ENCODE results near the gene ZDBF2.
"Not testable (repeated sequence)": the region's sequence is repeated elsewhere in the genome, so short reads cannot be mapped to it uniquely, and the experiment has no call there.

Gene ZDBF2

GRCh38 chr2:206260188-206261012, 14.1 kb upstream of the ZDBF2 start:
- DNase-seq = no peak

DNA sequence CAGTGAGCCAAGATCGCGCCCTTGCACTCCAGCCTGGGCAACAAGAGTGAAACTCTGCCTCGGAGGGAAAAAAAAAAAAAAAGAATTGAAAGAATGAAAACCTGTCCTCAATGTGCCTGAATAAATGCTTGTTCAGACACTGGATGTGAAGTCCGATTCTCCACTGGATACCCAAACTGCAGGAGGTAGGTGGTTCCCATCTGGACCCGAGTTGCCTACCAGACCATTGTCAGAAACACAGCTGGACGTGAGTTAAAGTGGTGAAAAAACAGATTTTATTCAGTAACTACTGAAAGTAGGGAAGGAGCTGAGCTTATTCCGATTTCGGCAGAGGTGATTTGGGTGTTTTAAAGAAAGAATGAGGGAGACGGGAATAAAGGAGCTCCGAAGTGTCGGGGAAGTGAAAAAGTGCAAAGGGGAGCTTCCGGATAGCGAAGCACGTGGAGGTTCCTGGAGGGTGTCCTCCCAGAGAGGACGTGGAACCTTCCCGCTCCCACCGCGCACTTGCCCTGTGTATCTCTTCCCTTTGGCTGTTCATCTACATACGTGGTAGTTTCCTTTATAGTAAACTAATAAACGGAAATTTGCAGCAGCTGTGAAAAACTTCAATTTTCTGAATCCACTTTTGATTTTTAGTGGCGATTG, 10.4 kb upstream of the ZDBF2 start:
- no peak for DNase-seq

GRCh38 chr2:206266130-206267125, 8.0 kb upstream of the ZDBF2 start:
- no peak for DNase-seq

GRCh38 chr2:206267567-206267966, 6.9 kb upstream of the ZDBF2 start:
- DNase-seq = no peak

DNA sequence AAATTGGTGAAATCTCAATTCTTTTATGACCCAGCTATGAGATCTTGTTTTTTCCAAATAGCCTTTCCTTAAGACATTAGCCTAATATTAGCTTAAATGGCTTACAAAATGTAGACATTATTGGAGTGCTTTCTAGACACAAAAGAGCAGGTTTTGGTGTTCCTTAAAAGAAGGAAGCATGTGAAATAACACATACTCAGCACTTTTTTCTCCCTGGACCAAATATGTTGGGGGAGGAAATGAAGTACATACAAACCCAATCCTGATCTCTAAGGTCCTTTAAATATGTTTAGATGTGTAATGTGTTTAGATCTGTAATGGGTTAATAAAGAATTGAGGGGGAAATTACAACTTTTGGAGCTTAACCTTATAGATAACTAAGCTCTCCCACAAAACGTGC, 3.4 kb upstream of the ZDBF2 start:
- DNase-seq = no peak

- no peak for DNase-seq
Measured at GRCh38 chr2:206273905-206274304, 558 bp upstream of the ZDBF2 start.

DNA sequence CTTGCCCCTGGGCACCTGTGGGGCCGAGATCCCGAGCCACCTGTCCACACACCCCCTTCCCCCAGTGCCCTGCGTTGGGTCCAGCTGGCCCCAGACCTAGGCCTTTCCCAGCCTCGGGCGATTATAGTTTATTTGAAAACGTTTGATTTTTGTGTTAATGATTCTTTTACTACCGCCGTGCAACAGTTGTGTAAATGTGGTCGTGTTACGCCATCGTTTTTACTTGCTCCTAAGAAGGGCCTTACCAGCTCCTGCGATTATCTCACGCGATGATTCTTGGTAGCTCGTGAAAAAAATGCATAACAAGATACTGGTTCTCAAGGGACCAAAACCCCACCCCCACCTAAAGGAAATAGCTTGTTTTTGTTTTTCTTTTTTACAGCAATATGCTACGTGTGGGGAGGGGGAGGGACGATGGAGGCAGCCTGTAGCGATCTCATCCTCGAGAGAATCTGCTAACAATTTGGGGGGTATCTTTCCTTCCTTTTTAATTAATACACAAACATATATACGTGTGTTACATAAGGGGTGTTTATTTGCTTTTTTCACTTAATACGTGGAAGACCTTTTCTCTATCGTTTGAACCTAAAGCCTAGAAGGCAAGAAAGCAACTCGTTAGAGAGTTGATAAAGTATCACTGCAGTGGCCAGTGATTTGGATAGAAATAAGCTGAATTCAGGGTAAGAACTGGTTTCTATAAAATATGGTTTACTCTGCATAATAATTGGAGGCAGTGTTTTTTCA, 1.0 kb downstream of the ZDBF2 start:
- DNase-seq = no peak

- DNase-seq = no peak
Measured at GRCh38 chr2:206276169-206276942, 1.9 kb downstream of the ZDBF2 start.

DNA sequence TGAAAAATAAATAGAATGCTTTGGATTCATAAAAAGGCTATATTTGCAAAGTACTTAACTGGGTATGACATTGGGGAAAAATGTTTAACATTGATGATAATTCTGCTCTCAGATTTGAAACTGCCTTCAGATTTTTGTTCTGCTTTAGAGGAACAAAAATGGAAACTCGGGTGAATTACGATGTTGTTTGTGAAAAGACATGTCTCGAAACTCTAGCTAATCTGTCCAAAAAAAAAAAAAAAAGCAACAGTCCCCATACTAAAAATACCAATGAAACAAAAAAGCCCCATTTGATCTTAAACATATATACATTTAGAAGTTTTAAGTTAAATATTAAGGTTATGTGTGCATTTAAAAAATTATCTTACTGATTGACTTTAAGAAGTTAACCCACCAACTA, 3.0 kb downstream of the ZDBF2 start:
- no peak for DNase-seq

DNA sequence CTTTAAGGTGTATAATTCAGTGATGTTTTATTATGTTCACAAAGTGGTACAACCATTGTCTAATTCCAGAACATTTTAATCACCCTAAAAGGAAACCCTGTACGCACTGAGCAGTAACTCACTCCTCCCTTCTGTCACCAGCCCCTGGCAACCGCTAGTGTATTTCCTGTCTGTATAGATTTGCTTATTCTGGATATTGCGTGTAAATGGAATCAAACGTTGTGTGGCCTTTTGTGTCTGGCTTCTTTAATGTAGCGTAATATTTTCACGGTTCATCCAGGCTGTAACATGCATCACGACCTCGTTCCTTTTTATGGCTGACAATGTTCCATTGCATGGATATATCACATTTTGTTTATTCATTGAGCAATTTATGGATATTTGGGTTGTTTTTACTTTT, 8.3 kb downstream of the ZDBF2 start:
- DNase-seq = no peak

DNA sequence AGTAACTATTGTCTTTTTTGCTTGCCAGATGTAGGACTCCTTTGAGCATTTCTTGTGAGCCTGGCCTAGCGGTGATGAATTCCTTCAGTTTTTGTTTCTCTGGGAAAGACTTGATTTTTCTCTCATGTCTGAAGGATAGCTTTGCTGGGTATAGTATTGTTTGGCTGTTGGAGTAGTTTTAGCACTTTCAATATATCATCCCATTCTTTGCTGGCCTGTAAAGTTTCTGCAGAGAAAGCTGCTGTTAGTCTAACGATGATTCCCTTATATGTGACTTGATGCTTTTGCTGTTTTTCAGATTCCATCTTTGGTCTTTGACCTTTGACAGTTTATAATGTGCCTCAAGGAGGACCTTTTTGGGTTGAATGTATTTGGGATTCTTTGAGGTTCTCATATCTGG, 12.7 kb downstream of the ZDBF2 start:
- no peak for DNase-seq

DNA sequence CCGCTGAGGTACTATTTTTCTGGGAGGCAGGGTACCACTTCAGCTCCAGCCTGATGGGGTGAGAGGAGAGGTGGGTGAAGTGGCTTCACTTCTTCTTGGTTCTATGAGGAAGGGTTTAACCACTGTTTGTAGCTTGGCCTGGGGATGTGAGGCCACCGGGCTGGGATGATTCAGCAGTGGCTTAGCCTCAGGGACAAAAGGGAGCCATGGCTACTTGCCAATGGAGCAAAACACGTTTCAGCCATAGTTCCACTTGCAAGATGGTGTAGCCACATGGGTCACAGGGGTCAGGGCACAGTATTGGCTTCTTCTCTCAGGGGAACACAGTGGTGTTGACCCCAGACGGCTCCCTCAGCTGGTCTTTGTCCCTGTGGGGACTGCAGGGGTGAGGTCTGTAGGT, 14.9 kb downstream of the ZDBF2 start:
- no peak for DNase-seq

DNA sequence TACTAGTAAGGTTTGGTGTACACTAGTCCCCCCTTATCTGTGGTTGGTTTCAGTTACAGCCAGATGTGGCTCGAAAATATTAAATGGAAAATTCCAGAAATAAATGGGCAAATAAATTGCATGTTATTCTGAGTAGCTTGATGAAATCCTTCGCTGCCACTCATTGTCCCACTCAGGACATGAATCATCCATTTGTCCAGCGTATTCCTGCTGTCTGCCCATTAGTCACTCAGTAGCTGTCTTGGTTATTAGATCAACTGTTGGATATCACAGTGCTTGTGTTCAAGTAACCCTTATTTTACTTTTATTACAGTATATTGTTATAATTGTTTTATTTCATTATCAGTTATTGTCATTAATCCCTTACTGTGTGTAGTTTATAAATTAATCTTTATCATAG, 21.7 kb downstream of the ZDBF2 start:
- no peak for DNase-seq

DNA sequence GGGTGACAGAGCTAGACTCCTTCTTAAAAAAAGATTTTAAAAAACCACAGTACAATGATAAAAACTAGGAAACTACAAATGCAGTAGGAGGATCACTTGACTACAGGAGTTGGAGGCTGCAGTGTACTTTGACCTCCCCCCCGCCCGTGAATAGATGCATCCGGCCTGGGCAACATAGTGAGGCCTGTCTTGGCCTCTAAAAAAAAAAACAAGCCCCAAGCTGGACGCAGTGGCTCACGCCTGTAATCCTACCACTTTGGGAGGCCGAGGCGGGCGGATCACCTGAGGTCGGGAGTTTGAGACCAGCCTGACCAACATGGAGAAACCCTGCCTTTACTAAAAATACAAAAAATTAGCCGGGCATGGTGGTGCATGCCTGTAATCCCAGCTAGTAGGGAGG, 25.1 kb downstream of the ZDBF2 start:
- not testable (repeated sequence) for DNase-seq

GRCh38 chr2:206305523-206306245, 31.2 kb downstream of the ZDBF2 start:
- DNase-seq = no peak

DNA sequence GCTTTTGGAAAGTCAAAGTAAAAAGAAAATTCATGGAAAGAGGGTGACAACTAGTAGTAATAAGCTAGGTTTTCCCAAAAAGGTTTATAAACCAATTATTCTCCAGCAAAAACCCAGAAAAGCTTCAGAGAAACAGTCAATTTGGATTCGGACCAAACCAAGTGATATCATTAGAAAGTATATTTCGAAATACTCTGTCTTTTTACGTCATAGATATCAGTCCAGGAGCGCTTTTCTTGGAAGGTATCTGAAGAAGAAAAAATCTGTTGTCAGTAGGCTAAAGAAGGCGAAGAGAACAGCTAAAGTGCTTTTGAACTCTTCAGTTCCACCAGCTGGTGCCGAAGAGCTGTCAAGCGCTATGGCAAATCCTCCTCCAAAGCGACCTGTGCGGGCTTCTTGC, 36.6 kb downstream of the ZDBF2 start:
- DNase-seq = no peak

- DNase-seq = no peak
Measured at GRCh38 chr2:206316141-206316540, 41.7 kb downstream of the ZDBF2 start.

GRCh38 chr2:206323033-206323432, 48.6 kb downstream of the ZDBF2 start:
- DNase-seq = no peak

GRCh38 chr2:206323486-206323885, 49.0 kb downstream of the ZDBF2 start:
- DNase-seq = no peak

- DNase-seq = no peak
Measured at GRCh38 chr2:206324869-206325268, 50.4 kb downstream of the ZDBF2 start.

GRCh38 chr2:206328974-206329373, 54.5 kb downstream of the ZDBF2 start:
- DNase-seq = no peak
